IMR-90 (cell line): ENCODE results near the gene BTG4. TPM values are rescaled to one million over a fixed set of nuclear protein-coding genes. Genes with fewer than 3 reads are reported as not detected.

Experiments used
- ATAC-seq: fragments of 200-7000 bp; cut with Tn5 transposase; 2 replicates; pipeline ENCODE4 v1.9.1; 2020; ENCODE audit warnings: low read depth, mild to moderate bottlenecking, moderate library complexity
- BruUV-seq: library from RNA; stranded (reverse); fragments of 400-500 nt; replicated peaks from 2 replicates; lab custom pipeline; 2021; lab: Mats Ljungman, UMichigan
- CTCF ChIA-PET: fragments of 300-600 bp; formaldehyde crosslinking; extraction: SDS; loops from one replicate; lab custom pipeline; 2021; ENCODE audit warnings: antibody characterized with exemption; lab: Yijun Ruan, JAX
- POLR2A ChIA-PET: fragments of 300-600 bp; sonication (Branson Sonifier 250); formaldehyde crosslinking; loops from one replicate; lab custom pipeline; 2022; ENCODE audit warnings: antibody characterized with exemption; ENCODE audit not compliant: unreplicated experiment; lab: Charles Lee
- DNase-seq: peaks from one replicate; pipeline ENCODE4 v3.0.0; 2013
- H2AFZ ChIP-seq: replicated peaks from 2 replicates; pipeline ENCODE3; 2013; ENCODE audit warnings: low read length, mild to moderate bottlenecking; ENCODE audit not compliant: poor library complexity
- H2AK5ac ChIP-seq: 2 replicates; pipeline ENCODE4 v1.6.1; 2013; ENCODE audit warnings: low read depth, low read length, inconsistent platforms
- H2AK9ac ChIP-seq: replicated peaks from 2 replicates; pipeline ENCODE3; 2013; ENCODE audit warnings: mild to moderate bottlenecking, low read depth, low read length, moderate library complexity; ENCODE audit not compliant: poor library complexity
- H2BK120ac ChIP-seq: 2 replicates; pipeline ENCODE4 v1.6.1; 2013; ENCODE audit warnings: low read depth, low read length, inconsistent platforms
- H2BK15ac ChIP-seq: 3 replicates; pipeline ENCODE4 v1.6.1; 2013; ENCODE audit warnings: low read depth, low read length, inconsistent platforms
- H2BK20ac ChIP-seq: 2 replicates; pipeline ENCODE4 v1.6.1; 2013; ENCODE audit warnings: low read depth, mild to moderate bottlenecking, inconsistent platforms, low read length, moderate library complexity
- H2BK5ac ChIP-seq: 2 replicates; pipeline ENCODE4 v1.6.1; 2013; ENCODE audit warnings: mild to moderate bottlenecking, low read depth, low read length, inconsistent platforms; ENCODE audit not compliant: poor library complexity, severe bottlenecking
- H3K14ac ChIP-seq: replicated peaks from 2 replicates; pipeline ENCODE4 v1.6.1; 2013; ENCODE audit warnings: low read depth, low read length, inconsistent platforms
- H3K18ac ChIP-seq: 2 replicates; pipeline ENCODE4 v1.6.1; 2013; ENCODE audit warnings: low read depth, low read length, control low read depth
- H3K23ac ChIP-seq: 2 replicates; pipeline ENCODE4 v1.6.1; 2013; ENCODE audit warnings: low read depth, low read length, inconsistent platforms
- H3K27ac ChIP-seq: 2 replicates; pipeline ENCODE4 v1.5.1; 2013; ENCODE audit warnings: mild to moderate bottlenecking, control low read depth, low read length; ENCODE audit not compliant: insufficient read depth
- H3K27me3 ChIP-seq: 2 replicates; pipeline ENCODE4 v1.6.1; 2013; ENCODE audit warnings: low read length; ENCODE audit not compliant: control insufficient read depth, insufficient read depth
- H3K36me3 ChIP-seq: 2 replicates; pipeline ENCODE4 v1.6.1; 2013; ENCODE audit warnings: low read length, mixed read lengths; ENCODE audit not compliant: control insufficient read depth, insufficient read depth
- H3K4ac ChIP-seq: 2 replicates; pipeline ENCODE4 v1.6.1; 2013; ENCODE audit warnings: low read depth, low read length, inconsistent platforms
- H3K4me1 ChIP-seq: 2 replicates; pipeline ENCODE4 v1.6.1; 2013; ENCODE audit warnings: low read length, mixed read lengths; ENCODE audit not compliant: control insufficient read depth, insufficient read depth
- H3K4me2 ChIP-seq: 2 replicates; pipeline ENCODE4 v1.6.1; 2013; ENCODE audit warnings: low read depth, mild to moderate bottlenecking, control low read depth, low read length, moderate library complexity
- H3K4me3 ChIP-seq: 2 replicates; pipeline ENCODE4 v1.5.1; 2013; ENCODE audit warnings: low read depth, mild to moderate bottlenecking, control low read depth, low read length, moderate library complexity; ENCODE audit not compliant: insufficient read depth
- H3K56ac ChIP-seq: 2 replicates; pipeline ENCODE4 v1.6.1; 2013; ENCODE audit warnings: low read length, inconsistent platforms; ENCODE audit not compliant: insufficient read depth; ENCODE audit errors: extremely low read depth
- H3K79me1 ChIP-seq, 2 experiments: 2 replicates each; pipeline ENCODE4 v1.6.1; 2013; ENCODE audit warnings: low read length in 2 of 2, inconsistent platforms in 1 of 2, low read depth in 1 of 2
- H3K9ac ChIP-seq: 2 replicates; pipeline ENCODE4 v1.6.1; 2013; ENCODE audit warnings: low read depth, low read length, control low read depth
- H3K9me1 ChIP-seq: 2 replicates; pipeline ENCODE4 v1.6.1; 2013; ENCODE audit warnings: low read length, inconsistent platforms; ENCODE audit not compliant: insufficient read depth
- H3K9me3 ChIP-seq: 2 replicates; pipeline ENCODE4 v1.6.1; 2013; ENCODE audit warnings: low read length; ENCODE audit not compliant: control insufficient read depth, insufficient read depth
- H4K20me1 ChIP-seq: 2 replicates; pipeline ENCODE4 v1.6.1; 2013; ENCODE audit warnings: low read length, inconsistent platforms; ENCODE audit not compliant: insufficient read depth
- H4K5ac ChIP-seq: 2 replicates; pipeline ENCODE4 v1.6.1; 2013; ENCODE audit warnings: mild to moderate bottlenecking, low read depth, low read length, control low read depth
- H4K8ac ChIP-seq, 2 experiments: 2 replicates each; pipeline ENCODE4 v1.6.1; 2013; ENCODE audit warnings: low read depth in 2 of 2, low read length in 2 of 2, control low read depth in 1 of 2, inconsistent platforms in 1 of 2
- H4K91ac ChIP-seq: 2 replicates; pipeline ENCODE4 v1.6.1; 2013; ENCODE audit warnings: low read depth, low read length, inconsistent platforms; ENCODE audit not compliant: insufficient read depth
- BHLHE40 ChIP-seq: fragments of 150-350 bp; IDR thresholded peaks from 2 replicates; pipeline ENCODE4 v1.6.1; 2016; ENCODE audit warnings: mild to moderate bottlenecking, low read depth, low read length
- CEBPB ChIP-seq: IDR thresholded peaks from 2 replicates; pipeline ENCODE4 v1.6.1; 2012; ENCODE audit warnings: low read depth, low read length, improper control_type of control experiment
- CHD1 ChIP-seq: IDR thresholded peaks from 2 replicates; pipeline ENCODE4 v1.6.1; 2012; ENCODE audit warnings: low read depth, low read length, improper control_type of control experiment
- CTCF ChIP-seq: conservative IDR thresholded peaks from 2 replicates; pipeline ENCODE4 v1.5.1; 2012; ENCODE audit warnings: mild to moderate bottlenecking, low read depth, low read length, improper control_type of control experiment
- FOS ChIP-seq: fragments of 150-350 bp; IDR thresholded peaks from 2 replicates; pipeline ENCODE4 v1.6.1; 2016; ENCODE audit warnings: low read depth, low read length
- MAFK ChIP-seq: IDR thresholded peaks from 2 replicates; pipeline ENCODE4 v1.6.1; 2012; ENCODE audit warnings: low read depth, low read length, improper control_type of control experiment
- MAZ ChIP-seq: IDR thresholded peaks from 2 replicates; pipeline ENCODE4 v1.6.1; 2012; ENCODE audit warnings: low read depth, mild to moderate bottlenecking, low read length, improper control_type of control experiment, moderate library complexity, borderline replicate concordance
- MXI1 ChIP-seq: IDR thresholded peaks from 2 replicates; pipeline ENCODE4 v1.6.1; 2012; ENCODE audit warnings: low read depth, mild to moderate bottlenecking, low read length, moderate library complexity, borderline replicate concordance
- NFE2L2 ChIP-seq: fragments of 150-350 bp; IDR thresholded peaks from 2 replicates; pipeline ENCODE4 v1.6.1; 2016; ENCODE audit warnings: low read depth, mild to moderate bottlenecking, low read length
- POLR2A ChIP-seq: IDR thresholded peaks from 2 replicates; pipeline ENCODE4 v1.6.1; 2012; ENCODE audit warnings: mild to moderate bottlenecking, low read depth, low read length
- RCOR1 ChIP-seq: IDR thresholded peaks from 2 replicates; pipeline ENCODE4 v1.6.1; 2012; ENCODE audit warnings: mild to moderate bottlenecking, low read length, improper control_type of control experiment; ENCODE audit not compliant: insufficient replicate concordance
- RFX5 ChIP-seq: IDR thresholded peaks from 2 replicates; pipeline ENCODE4 v1.8.0; 2012; ENCODE audit warnings: low read depth, mild to moderate bottlenecking, low read length, moderate library complexity
- SMC3 ChIP-seq: fragments of 150-350 bp; IDR thresholded peaks from 2 replicates; pipeline ENCODE4 v1.6.1; 2016; ENCODE audit warnings: low read depth, mild to moderate bottlenecking, antibody characterized with exemption, low read length, moderate library complexity
- USF2 ChIP-seq: fragments of 150-350 bp; IDR thresholded peaks from 2 replicates; pipeline ENCODE4 v1.6.1; 2017; ENCODE audit warnings: mild to moderate bottlenecking, antibody characterized with exemption, low read length, low read depth
- WGBS, 2 experiments: methylation state at CpG; one replicate each; pipeline versions ENCODE4 v1.1.5 to v1.1.7; 2013; ENCODE audit warnings: missing lambda C conversion rate in 2 of 2; ENCODE audit not compliant: insufficient read length in 1 of 2; ENCODE audit errors: extremely low coverage in 2 of 2; 5-methylcytosine and 5-hydroxymethylcytosine counted together
- dilution Hi-C: fragments of 300-500 bp; cut with HindIII; formaldehyde crosslinking; loops from one replicate; pipeline ENCODE4 v1.14.3; 2018; ENCODE audit warnings: low sequenced_read_pairs; ENCODE audit not compliant: unreplicated experiment
- in situ Hi-C: fragments of 300-500 bp; cut with MboI; formaldehyde crosslinking; loops from 3 replicates; pipeline ENCODE4 v1.14.3; 2019; ENCODE audit warnings: low sequenced_read_pairs, inconsistent platforms, mixed read lengths
- intact Hi-C: fragments of 100-400 bp; cut with micrococcal nuclease; formaldehyde crosslinking; loops from 2 replicates; pipeline ENCODE4 v1.10.0; 2022
- polyA plus RNA-seq, 3 experiments: library from polyadenylated mRNA; depleted of rRNA; stranded (reverse); fragments of >200 nt; gene quantifications; 2 replicates each; pipeline ENCODE4 v1.2.3, GENCODE V29; 2012; ENCODE audit warnings: low replicate concordance in 1 of 3
- total RNA-seq: library from RNA; depleted of rRNA; stranded (reverse); fragments of >200 nt; gene quantifications from 2 replicates; pipeline ENCODE4 v1.2.3, GENCODE V29; 2012

BTG4 gene
- total and polyA plus RNA-seq, 2 of the 4 experiments (the other 2 are of a cell fraction): not detected

GRCh38 chr11:111500481-111500880 is 11.7 kb downstream of the BTG4 start:
- CTCF ChIA-PET: no interaction called here
- H3K14ac ChIP-seq: no peak overlapping the region
- WGBS, 2 experiments: no CpG with 5 or more reads among the region's 1 CpG
- no peak overlapping the region for H3K4me3 ChIP-seq
- H3K4ac ChIP-seq: no peak overlapping the region
- no peak overlapping the region for H3K18ac ChIP-seq
- no peaks in the 10 kb centered on the region for H3K79me1 ChIP-seq
- no peak overlapping the region for H3K9ac ChIP-seq
- no peak overlapping the region for H2BK20ac ChIP-seq
- TF ChIP-seq FOS: no peak
- no peak for TF ChIP-seq NFE2L2
- TF ChIP-seq RFX5: no peak
- no peak for TF ChIP-seq BHLHE40
- TF ChIP-seq CHD1: no peak
- no peak for TF ChIP-seq RCOR1
- no peak for TF ChIP-seq CEBPB
- TF ChIP-seq CTCF: no peak
- no peak for TF ChIP-seq POLR2A
- TF ChIP-seq USF2: no peak
- TF ChIP-seq SMC3: no peak
- no peak for TF ChIP-seq MAFK
- TF ChIP-seq MXI1: no peak
- TF ChIP-seq MAZ: no peak
- no TSS peak for BruUV-seq
- H3K9me1 ChIP-seq: no peaks in the 10 kb centered on the region
- no peak overlapping the region for H4K5ac ChIP-seq
- no peak overlapping the region for H4K8ac ChIP-seq
- ATAC-seq (no peak), DNase-seq (no peak)
- no peak overlapping the region for H2AK5ac ChIP-seq
- no peak overlapping the region for H2BK15ac ChIP-seq
- H3K27ac ChIP-seq: no peak overlapping the region
- no peaks in the 10 kb centered on the region for H3K9me3 ChIP-seq
- no peak overlapping the region for H3K4me2 ChIP-seq
- no peaks in the 10 kb centered on the region for H3K36me3 ChIP-seq
- H2BK5ac ChIP-seq: no peak overlapping the region
- H3K4me1 ChIP-seq: no peaks in the 10 kb centered on the region
- in situ Hi-C loops: no loop called here
- H3K23ac ChIP-seq: no peak overlapping the region
- no peaks in the 10 kb centered on the region for H4K20me1 ChIP-seq
- no peak overlapping the region for H4K91ac ChIP-seq
- no peak overlapping the region for H2AK9ac ChIP-seq
- intact Hi-C loops: no loop called here
- no peak overlapping the region for H2BK120ac ChIP-seq
- peaks cover 7% of the 10 kb centered on the region; the same call in 1 of the 2 replicates for H3K27me3 ChIP-seq
- POLR2A ChIA-PET: no interaction called here
- dilution Hi-C loops: no loop called here
- no peak overlapping the region for H2AFZ ChIP-seq
- H3K56ac ChIP-seq: no peak overlapping the region
